KMS-11 (cell line): ENCODE measurements around the gene SLCO3A1.

Experiments used
- H2AFZ ChIP-seq: fragments of 200-600 bp; sonication (generic); 2 replicates; pipeline ENCODE4 v1.6.1; 2016; ENCODE audit warnings: antibody characterized with exemption, mixed run types, low read depth
- H3K27ac ChIP-seq: fragments of 200-600 bp; sonication (generic); 2 replicates; pipeline ENCODE4 v1.6.1; 2016; ENCODE audit warnings: mild to moderate bottlenecking, mixed run types
- H3K27me3 ChIP-seq: fragments of 200-600 bp; sonication (generic); 2 replicates; pipeline ENCODE4 v1.6.1; 2017; ENCODE audit warnings: mild to moderate bottlenecking, low read depth, mixed run types, moderate library complexity; ENCODE audit not compliant: insufficient read depth
- H3K36me3 ChIP-seq: fragments of 200-600 bp; sonication (generic); 2 replicates; pipeline ENCODE4 v1.6.1; 2017; ENCODE audit warnings: mild to moderate bottlenecking, mixed run types; ENCODE audit not compliant: insufficient read depth
- H3K4me1 ChIP-seq: fragments of 200-600 bp; sonication (generic); 2 replicates; pipeline ENCODE4 v1.6.1; 2016; ENCODE audit warnings: mild to moderate bottlenecking, low read depth, mixed run types; ENCODE audit not compliant: poor library complexity, severe bottlenecking
- H3K4me2 ChIP-seq: fragments of 200-600 bp; sonication (generic); 2 replicates; pipeline ENCODE4 v1.7.0; 2016; ENCODE audit warnings: mild to moderate bottlenecking, mixed run types
- H3K4me3 ChIP-seq: fragments of 200-600 bp; sonication (generic); IDR thresholded peaks from 2 replicates; pipeline ENCODE4 v1.6.1; 2017; ENCODE audit warnings: low read depth, low read length, mixed read lengths; ENCODE audit not compliant: insufficient read depth
- H3K79me2 ChIP-seq: fragments of 200-600 bp; sonication (generic); 2 replicates; pipeline ENCODE4 v1.6.1; 2016; ENCODE audit warnings: low read depth, mixed run types; ENCODE audit not compliant: insufficient read depth
- H3K9ac ChIP-seq: fragments of 200-600 bp; sonication (generic); 2 replicates; pipeline ENCODE4 v1.6.1; 2016; ENCODE audit warnings: mild to moderate bottlenecking, mixed run types
- H4K20me1 ChIP-seq: fragments of 200-600 bp; sonication (generic); 2 replicates; pipeline ENCODE4 v1.6.1; 2016; ENCODE audit warnings: mild to moderate bottlenecking, mixed run types; ENCODE audit not compliant: insufficient read depth
- CTCF ChIP-seq: fragments of 200-600 bp; sonication (generic); conservative IDR thresholded peaks from 2 replicates; pipeline ENCODE4 v1.6.1; 2017; ENCODE audit warnings: low read depth, mild to moderate bottlenecking, antibody characterized with exemption, low read length, moderate library complexity, mixed read lengths

SLCO3A1 gene

GRCh38 chr15:91973481-91973880 lies 120.0 kb downstream of the SLCO3A1 start:
- no peaks in the 10 kb centered on the region for H3K27me3 ChIP-seq
- no peak overlapping the region for H3K27ac ChIP-seq
- no peak overlapping the region for H3K4me2 ChIP-seq
- no peak overlapping the region for H3K4me3 ChIP-seq
- H4K20me1 ChIP-seq, result no peaks in the 10 kb centered on the region
- no peaks in the 10 kb centered on the region for H3K36me3 ChIP-seq
- no peak for TF ChIP-seq CTCF
- no peaks in the 10 kb centered on the region for H3K79me2 ChIP-seq
- H3K4me1 ChIP-seq, result no peaks in the 10 kb centered on the region
- no peak overlapping the region for H3K9ac ChIP-seq
- no peak overlapping the region for H2AFZ ChIP-seq

GRCh38 chr15:91974321-91974720 lies 120.8 kb downstream of the SLCO3A1 start:
- H3K4me2 ChIP-seq, result no peak overlapping the region
- no peaks in the 10 kb centered on the region for H4K20me1 ChIP-seq
- H3K27me3 ChIP-seq, result no peaks in the 10 kb centered on the region
- H3K4me1 ChIP-seq, result no peaks in the 10 kb centered on the region
- H3K9ac ChIP-seq, result no peak overlapping the region
- no peak overlapping the region for H3K4me3 ChIP-seq
- H3K27ac ChIP-seq, result no peak overlapping the region
- no peaks in the 10 kb centered on the region for H3K36me3 ChIP-seq
- no peak overlapping the region for H2AFZ ChIP-seq
- H3K79me2 ChIP-seq, result no peaks in the 10 kb centered on the region
- no peak for TF ChIP-seq CTCF

DNA sequence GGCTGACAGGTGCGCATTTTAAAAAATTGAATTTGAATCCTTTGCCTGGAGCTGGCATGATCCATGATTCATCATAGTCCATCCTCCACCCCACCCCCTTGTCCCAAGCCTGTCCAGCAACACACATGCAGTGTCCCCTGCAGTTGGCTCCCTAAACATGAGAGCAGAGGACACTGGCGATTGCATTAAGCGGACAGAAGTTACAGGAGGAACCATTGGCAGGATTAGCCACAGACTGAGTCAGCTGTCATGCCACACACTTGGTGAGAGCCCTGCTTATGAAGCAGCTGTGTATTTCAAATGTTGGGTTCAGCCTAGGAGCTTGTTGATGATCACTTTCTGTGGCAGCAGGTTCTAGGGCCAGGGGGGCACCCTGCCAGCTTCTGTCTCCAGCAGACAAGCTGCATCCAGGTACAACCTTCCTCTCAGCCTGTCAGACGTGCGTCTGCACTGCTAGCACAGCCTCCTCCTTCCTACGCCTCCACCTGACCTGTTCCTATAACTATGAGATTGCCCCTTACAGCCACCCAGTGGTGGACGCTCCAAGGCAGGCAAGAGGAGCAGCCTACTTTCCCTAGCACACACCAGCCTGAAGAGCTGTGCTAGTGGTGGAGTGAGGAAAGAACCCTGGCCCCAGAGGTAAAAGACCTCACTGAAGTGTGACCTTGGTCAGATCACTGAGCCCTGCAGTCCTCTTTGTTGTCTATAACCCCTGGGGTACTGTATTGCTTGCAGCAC lies 121.9 kb downstream of the SLCO3A1 start:
- no peaks in the 10 kb centered on the region for H4K20me1 ChIP-seq
- no peak overlapping the region for H3K9ac ChIP-seq
- no peaks in the 10 kb centered on the region for H3K4me1 ChIP-seq
- H3K27me3 ChIP-seq, result no peaks in the 10 kb centered on the region
- H3K4me3 ChIP-seq, result no peak overlapping the region
- no peaks in the 10 kb centered on the region for H3K79me2 ChIP-seq
- no peak overlapping the region for H3K4me2 ChIP-seq
- H2AFZ ChIP-seq, result no peak overlapping the region
- no peaks in the 10 kb centered on the region for H3K36me3 ChIP-seq
- no peak overlapping the region for H3K27ac ChIP-seq
- TF ChIP-seq CTCF, result no peak

- H2AFZ ChIP-seq, result no peak overlapping the region
- no peaks in the 10 kb centered on the region for H3K27me3 ChIP-seq
- no peaks in the 10 kb centered on the region for H3K36me3 ChIP-seq
- H3K79me2 ChIP-seq, result no peaks in the 10 kb centered on the region
- no peaks in the 10 kb centered on the region for H3K4me1 ChIP-seq
- H3K4me2 ChIP-seq, result no peak overlapping the region
- no peak overlapping the region for H3K4me3 ChIP-seq
- no peak overlapping the region for H3K9ac ChIP-seq
- no peak overlapping the region for H3K27ac ChIP-seq
- no peak for TF ChIP-seq CTCF
- H4K20me1 ChIP-seq, result no peaks in the 10 kb centered on the region
Observed at GRCh38 chr15:91976966-91977365, 123.5 kb downstream of the SLCO3A1 start.
